Islet precursor cell (in vitro differentiated cells): ENCODE measurements around the gene BBS9.

Experiments used
- DNase-seq: peaks from one replicate; pipeline ENCODE4 v3.0.0-alpha.2; 2018

The BBS9 gene

DNA sequence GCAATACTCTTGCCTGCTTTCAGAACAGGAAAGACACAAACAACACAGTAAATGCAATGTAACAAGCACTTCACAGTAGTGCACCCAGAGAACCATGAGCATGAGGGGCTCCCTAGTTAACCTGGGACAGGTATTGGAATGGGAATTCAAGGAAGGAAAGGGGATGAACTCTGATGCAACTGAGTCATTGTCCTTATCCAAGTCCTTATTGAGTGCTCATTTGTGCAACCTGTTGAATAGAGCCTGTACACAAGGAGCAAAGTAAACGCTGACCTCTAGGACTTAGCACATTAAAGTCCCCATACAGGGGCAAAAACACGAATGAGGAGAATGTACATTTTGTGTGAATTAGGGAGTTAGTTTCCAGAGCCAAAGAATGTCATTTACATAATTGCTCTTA, 499.5 kb downstream of the BBS9 start:
- DNase-seq: no peak

DNA sequence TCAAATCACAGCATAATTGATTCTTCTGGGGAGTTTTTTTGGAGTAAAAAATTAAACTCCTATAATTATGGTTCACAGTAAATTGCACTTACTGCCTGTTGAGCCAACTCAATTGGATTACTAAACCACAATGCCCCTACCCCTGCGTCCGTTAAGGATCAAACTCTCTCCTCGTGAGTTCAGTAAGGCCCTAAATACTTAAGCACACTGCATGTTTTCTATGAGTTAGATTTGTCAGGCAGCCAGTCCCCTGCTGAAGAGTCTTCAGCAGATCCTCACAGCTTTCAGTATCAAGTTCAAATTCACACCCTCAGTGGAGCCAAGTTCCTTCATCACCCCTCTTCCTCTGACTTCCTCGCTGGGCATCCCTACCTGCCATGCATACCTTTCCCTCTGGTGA, 501.0 kb downstream of the BBS9 start:
- DNase-seq: no peak

DNA sequence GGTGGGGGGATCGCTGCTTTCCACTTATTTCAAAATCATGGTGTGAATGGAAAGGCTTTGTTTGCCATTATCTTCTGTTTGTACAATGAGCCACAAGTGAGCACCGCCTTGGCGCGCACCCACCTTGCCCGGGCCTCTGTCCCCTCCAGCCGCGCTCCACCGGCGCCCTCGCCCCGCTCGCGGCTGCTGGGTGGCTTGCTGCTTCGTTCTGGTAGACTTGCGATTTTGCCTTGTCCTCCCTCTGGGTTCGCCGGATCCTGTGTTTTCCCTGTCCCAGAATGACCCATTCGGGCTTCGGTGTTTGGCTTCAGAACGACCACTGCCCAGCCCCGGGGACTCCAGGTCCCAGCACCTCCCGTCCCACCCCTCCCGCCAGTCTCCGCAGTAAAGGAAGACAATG, 503.0 kb downstream of the BBS9 start:
- no peak for DNase-seq

DNA sequence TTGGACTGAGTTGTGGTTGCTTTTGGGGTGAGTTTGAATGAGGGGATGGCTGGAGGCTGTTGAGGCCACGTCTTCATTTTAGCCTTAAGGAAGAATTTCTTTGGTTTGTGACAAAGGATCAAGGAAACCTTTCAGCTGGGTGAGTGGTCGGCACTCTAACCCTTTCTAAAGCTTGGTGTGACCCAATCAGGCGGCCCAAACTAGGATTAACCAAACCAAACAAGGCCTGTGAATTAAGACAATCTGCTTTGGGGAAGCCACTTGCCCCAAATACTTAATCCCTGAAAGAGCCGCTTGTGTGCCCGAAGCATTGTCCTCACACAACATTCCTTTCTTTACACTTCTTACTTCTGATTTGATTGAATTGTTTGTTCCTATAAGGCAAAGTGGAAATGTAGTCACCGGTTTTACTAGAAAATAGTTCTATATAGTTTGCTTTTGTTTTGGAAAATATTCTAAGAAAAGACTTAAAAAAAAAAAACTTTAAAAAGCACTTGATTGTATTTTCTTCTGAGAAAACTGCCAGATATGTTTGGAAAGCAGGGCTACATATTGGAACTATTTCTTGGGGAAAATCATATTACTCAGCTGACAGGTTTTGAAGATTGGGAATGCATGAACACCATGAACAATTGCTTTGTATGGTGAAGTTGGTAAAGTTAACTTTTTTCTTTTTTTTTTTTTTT, 503.6 kb downstream of the BBS9 start:
- no peak for DNase-seq

DNA sequence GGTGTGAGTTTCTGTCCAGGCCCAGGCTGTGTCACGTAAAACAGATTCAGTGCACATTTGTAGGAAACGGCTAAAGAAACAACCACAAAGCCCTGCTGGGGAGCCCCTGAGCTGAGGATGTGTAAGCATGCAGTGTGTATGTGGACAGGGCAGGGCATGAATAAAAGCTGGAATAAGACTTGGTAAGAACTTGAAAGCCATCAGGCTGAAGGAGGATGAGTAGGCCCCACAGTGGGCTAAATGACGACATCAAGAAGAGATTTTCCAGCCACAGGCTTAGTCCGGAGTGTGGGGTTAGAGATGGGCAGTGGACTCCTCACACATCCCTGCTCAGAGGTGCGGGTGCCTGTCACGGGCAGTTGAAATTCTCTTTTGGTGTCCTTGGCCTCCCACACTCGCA, 505.2 kb downstream of the BBS9 start:
- DNase-seq: no peak

DNA sequence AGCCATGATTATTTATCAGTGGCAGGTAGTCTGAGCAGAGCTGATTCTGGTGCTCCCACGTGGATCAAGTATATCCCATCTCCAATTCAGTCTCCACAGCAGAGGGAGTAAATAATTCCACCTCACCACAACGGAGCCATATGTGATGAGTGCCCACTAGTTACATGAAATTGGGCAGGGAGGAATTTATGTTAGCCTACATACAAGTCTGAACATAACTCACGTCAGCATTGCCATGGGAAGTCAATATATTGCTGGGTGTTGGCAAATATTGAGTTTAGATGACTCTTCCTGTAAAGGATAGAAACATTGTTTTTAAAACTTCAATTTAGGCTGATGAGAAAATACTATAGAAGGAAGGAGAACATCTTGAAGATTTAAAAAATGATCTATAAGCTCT, 507.0 kb downstream of the BBS9 start:
- no peak for DNase-seq

DNA sequence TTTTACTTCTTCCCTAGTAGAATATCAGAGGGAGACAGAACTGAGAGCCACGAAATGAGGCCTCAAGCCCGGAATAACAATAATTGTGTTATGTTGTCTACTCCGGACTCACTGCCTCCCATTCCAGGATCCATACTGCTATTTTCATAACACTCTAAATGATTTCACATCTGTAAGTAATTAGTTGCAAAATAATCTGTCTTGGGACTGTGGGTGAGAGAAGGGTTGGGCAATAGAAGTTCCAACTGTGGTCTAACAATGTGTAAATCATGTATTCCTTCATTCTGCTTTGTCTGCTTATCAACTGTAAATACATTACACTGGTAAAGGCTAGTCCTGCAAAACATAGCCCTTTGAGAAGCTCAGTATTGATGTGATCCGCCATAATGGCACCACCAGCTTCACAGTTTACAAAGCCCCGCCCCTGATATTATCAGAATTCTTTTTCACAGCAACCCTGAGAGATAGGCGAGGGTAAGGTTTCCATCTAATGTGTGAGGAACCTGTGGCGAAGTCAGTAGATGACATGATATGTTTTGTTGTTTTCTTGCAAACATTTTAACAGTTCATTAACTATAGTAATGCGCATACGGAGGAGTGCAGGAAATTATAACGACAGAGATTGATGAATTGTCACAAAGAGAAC, 510.3 kb downstream of the BBS9 start:
- DNase-seq: no peak

DNA sequence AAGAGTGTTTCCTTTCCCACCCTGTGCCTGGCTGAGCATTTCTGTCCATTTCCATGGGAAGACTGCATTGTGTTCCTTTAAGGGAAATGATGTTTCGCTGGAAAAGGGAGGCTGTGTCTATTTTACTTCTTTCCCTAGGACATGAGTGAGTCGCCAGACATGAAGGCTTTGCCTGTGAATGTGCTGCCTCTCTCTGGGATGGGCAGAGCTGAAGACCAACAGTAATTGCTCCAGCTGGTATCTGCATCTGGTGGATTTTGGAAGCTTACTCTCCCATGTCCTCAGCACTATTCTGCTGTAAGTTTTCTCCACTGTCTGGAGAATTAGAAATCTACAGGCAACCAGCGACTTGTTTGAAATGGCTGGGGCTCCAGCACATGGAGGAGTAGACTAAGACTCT, 511.4 kb downstream of the BBS9 start:
- DNase-seq: no peak

DNA sequence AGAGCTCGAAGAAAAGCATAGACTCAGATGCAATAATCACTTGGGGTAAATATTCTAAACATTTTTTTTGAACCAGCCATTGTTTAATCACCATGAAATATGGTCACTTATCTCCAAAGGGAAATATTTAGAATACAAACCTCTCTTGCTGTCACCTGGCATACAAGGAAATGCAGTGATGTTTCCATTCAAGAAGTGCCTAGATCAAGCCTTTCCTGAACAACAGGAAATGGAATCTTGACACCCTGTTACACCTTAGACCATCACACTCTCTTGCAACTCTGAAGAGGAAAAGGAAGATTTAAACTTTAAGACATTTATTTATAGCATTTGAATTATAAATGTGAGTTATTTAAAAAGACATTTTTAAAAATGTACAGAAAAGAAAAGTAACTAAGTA, 512.9 kb downstream of the BBS9 start:
- DNase-seq: no peak

DNA sequence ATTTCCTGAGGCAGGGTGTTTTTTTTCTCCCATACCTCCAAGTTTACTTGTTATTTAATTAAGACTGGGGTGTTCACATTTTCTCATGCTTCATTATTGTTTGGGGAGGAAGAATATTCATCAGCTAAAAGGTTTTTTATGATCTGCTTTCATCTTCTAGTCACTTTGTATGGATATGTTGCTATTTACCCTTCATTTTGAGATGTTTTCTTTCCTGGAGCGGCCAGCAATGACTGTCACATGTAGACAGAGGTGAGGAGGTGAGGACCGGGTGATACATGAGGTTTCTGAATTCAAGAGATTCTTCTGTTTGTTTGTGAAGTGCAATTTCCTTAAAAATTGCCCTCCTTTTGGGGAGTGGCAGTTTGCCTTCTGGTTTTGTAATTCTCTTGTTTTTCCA, 514.2 kb downstream of the BBS9 start:
- DNase-seq: no peak

DNA sequence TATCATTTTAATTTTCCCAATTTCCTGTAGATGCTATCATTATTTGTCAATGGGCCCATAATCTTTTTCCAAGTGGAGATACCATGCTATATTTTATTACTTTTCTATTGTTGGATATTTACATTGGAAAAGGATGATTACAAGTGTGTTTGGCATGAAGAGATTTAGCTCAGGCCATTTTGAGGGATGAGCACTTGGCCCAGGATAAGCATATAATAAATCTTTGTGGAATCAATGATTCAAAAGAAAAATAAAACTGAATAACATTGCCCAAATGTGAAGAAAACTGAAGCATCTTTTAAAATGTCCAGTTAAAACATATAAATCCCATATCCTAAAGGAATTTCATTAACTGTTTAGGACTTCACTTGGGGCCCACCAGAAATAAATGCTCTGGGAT, 515.1 kb downstream of the BBS9 start:
- DNase-seq: no peak

DNA sequence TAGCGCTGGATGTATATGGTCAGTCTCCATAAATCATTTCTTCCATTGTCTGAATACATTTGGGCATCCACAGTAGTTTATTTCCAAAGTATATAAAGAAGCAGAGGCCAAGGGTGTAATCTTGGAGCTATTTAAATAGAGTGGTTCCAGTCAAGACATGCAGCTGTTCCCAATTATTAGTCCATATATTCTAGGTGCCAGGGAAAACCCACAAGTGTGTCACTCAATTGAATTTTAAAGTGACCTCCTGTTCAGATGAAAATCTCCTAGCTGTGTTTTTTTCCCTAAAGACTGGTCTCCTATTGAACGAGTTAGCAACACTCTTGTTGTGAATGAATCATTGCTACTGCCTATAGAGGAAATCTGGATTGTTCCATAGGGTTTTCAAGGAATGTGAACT, 515.7 kb downstream of the BBS9 start:
- no peak for DNase-seq

DNA sequence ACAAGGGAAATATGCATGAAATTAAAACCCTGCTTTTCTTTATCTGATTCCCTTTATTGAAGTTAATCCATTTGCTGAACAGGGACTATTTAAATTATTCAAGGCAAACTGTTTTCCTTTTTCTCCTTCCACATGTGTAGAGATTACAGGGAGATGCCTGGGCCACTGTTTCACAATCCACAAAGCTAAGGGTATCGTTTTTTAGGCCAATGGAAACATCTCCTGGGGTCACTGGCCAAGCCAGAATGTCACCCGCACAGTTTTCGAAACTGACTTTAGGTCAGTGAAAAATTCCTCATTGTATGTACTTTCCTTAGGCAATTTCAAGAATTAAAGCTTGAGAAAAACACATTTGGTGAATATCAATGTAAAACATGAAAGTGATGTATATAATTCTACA, 516.8 kb downstream of the BBS9 start:
- no peak for DNase-seq

DNA sequence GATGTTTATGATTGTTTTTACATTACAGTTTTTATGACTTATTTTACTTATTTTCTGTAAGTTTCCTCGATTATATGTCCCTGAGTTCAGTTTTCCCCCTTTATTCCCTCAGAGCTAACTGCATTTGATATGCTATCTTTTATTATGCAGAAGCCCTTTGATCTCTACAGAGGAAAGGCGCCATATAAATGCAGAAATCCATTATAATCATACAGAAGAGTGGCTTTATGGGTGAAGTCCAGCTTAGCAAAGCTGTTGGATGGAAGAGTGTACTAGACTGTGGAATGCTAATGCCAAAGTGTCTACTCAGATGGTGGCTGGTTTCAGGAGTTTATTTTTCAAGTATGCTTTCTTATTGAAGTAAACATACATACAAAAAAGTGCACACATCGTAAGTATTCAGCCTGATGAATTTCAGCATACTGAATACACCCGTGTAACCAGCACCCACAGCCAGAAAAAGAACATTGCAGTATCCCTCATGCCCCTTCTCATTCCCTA, 517.6 kb downstream of the BBS9 start:
- no peak for DNase-seq

DNA sequence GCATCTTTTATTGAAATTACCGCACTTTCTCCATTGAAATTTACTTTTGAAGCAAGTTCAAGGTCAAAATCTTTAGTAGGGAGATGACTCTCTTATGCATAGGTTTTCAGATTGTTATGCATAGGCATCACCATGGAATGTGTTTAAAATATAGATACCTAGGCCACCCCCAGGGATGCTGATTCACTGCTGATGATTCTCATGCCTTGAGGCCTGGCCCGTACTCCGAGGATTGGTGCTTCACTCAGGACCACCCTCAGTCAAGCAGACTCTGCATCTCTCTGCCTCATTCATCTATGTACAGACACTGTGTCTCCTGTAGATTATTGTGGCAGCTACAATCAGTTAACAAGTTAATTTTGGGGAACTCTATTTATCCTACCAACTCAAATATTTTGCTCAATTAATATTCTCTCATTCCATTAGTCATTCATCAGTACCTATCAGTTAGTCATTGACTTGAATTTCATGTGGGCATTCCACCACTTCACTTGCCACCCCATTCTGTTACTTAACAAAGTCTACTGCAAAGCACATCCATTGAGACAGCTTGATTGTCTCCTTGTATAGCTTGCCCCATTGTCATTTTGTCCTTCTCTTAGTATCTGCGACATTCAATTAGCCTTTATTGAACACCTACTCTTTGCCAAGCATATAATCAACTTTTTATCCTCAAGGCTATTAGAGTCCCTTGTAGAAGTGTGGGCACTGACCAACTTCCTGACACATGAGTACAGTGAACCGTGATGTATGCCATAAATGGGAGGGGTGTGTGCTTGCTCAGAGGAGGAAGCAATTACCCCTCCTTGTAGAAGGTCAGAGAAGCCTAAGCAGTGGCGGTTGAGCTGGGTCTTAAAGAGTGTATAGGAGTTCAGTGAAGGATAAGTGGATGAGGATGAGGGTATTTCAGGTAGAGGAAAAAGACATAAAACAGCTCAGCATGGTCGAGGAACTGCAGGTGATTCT, 520.4 kb downstream of the BBS9 start:
- DNase-seq: no peak

DNA sequence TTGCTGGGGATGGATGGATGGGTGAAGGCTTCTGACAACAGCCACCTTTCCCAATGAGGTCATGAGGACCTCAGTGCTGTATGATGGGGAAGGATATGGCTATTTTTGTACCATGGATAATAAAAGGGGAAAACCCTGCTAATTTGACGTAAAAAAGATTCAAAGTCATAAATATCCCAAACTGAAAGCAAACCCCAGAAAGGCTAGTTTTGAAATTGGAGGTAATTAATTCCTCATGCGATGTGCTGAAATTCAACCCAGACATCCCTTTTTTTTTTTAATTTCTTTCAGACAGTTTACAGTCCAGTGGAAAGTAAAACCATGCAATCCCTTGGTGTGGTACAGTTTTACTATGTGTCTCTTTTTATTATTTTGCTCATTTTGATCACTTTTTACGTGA, 521.5 kb downstream of the BBS9 start:
- no peak for DNase-seq

DNA sequence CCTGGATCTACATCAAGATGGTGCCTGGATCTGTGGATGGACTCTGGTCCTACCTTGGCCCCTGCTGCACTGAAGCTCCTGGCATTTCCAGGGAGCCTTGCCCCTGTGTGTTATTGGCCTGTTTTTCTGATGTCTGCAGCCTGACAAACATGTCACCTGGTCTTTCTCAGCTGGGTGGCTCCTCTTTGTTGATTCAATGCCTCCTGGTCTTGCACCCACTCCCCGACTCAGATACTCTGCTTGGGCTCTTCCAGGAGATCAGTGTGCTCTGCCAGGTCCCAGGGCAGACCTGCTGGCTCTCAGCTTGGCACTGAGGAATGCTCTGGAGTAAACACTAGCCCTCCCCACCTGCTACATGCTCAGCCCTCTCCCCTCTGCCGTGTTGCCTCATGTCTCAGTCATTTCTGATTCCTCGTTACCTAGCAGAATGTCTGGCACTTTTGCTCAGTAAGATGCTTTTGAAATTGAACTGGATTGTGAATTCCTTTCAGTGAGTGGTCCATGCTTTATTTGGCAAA, 522.7 kb downstream of the BBS9 start:
- no peak for DNase-seq

DNA sequence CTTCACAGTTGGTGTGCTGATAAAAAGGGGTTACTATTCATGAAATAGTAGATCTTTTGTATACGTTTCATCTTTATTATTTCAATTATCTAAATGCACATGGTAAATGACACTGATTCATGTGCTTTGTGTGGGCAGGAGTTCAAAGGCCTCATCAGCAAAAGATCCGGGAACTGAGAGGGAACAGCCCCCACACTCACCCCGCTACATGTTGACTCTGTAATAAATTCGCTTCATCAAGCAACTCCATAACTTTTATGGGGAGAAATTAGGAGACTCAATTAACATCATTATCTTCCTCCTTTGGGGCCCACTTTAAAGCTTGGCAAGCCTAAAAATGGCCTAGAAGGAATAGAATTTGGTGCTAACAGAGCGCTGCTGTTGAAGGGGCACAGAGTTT, 525.3 kb downstream of the BBS9 start:
- DNase-seq: no peak
